A673 (cell line): Measurements from ENCODE around the gene RXFP4. TPM values are rescaled to one million over a fixed set of nuclear protein-coding genes. Genes with fewer than 3 reads are reported as not detected.

Experiments
- BruUV-seq: library from RNA; stranded (reverse); fragments of 400-500 nt; replicated peaks from 2 replicates; lab custom pipeline; 2021; lab: Mats Ljungman, UMichigan
- CTCF ChIA-PET: fragments of 300-600 bp; sonication (Branson Sonifier 250); formaldehyde crosslinking; loops from one replicate; lab custom pipeline; 2022; ENCODE audit warnings: antibody characterized with exemption; lab: Charles Lee
- POLR2A ChIA-PET: fragments of 300-600 bp; sonication (Branson Sonifier 250); formaldehyde crosslinking; loops from one replicate; lab custom pipeline; 2022; ENCODE audit warnings: antibody characterized with exemption; ENCODE audit not compliant: low non-redundant PET; lab: Charles Lee
- DNase-seq: peaks from one replicate; pipeline ENCODE4 v3.0.0-alpha.2; 2015; ENCODE audit warnings: low spot score
- H3K27ac ChIP-seq: fragments of 200-600 bp; sonication (generic); 2 replicates; pipeline ENCODE4 v1.5.1; 2016; ENCODE audit warnings: mixed run types, low read depth, mild to moderate bottlenecking, mixed read lengths, antibody characterized with exemption, low read length; ENCODE audit not compliant: poor library complexity, severe bottlenecking
- H3K27me3 ChIP-seq: fragments of 200-600 bp; sonication (generic); replicated peaks from 2 replicates; pipeline ENCODE4 v1.6.1; 2017; ENCODE audit warnings: mixed run types, low read depth, mild to moderate bottlenecking, mixed read lengths, antibody characterized with exemption, low read length; ENCODE audit not compliant: insufficient read depth, poor library complexity
- H3K36me3 ChIP-seq: fragments of 200-600 bp; sonication (generic); 2 replicates; pipeline ENCODE4 v1.6.1; 2016; ENCODE audit warnings: mixed run types, mild to moderate bottlenecking, mixed read lengths, antibody characterized with exemption, low read length; ENCODE audit not compliant: insufficient read depth, poor library complexity, severe bottlenecking
- H3K4me1 ChIP-seq: fragments of 200-600 bp; sonication (generic); 2 replicates; pipeline ENCODE4 v1.6.1; 2017; ENCODE audit warnings: mixed run types, mild to moderate bottlenecking, mixed read lengths, antibody characterized with exemption, low read length; ENCODE audit not compliant: insufficient read depth, poor library complexity, severe bottlenecking
- H3K4me3 ChIP-seq: fragments of 200-600 bp; sonication (generic); 2 replicates; pipeline ENCODE4 v1.5.1; 2016; ENCODE audit warnings: low read depth, mixed run types, mild to moderate bottlenecking, mixed read lengths, low read length; ENCODE audit not compliant: poor library complexity, severe bottlenecking
- H3K9me3 ChIP-seq: fragments of 200-600 bp; sonication (generic); 2 replicates; pipeline ENCODE4 v1.6.1; 2016; ENCODE audit warnings: mixed run types, low read depth, mild to moderate bottlenecking, mixed read lengths, antibody characterized with exemption, low read length; ENCODE audit not compliant: poor library complexity, severe bottlenecking
- CTCF ChIP-seq: fragments of 300-800, 200-600 bp; sonication (generic); conservative IDR thresholded peaks from 2 replicates; pipeline ENCODE4 v1.5.1; 2017; ENCODE audit warnings: low read depth, mild to moderate bottlenecking, antibody characterized with exemption, low read length, moderate library complexity, mixed read lengths
- EZH2 ChIP-seq: fragments of 200-600 bp; sonication (generic); IDR thresholded peaks from 2 replicates; pipeline ENCODE4 v1.6.1; 2017; ENCODE audit warnings: borderline replicate concordance, low read depth, mild to moderate bottlenecking, mixed read lengths, antibody characterized with exemption, low read length; ENCODE audit not compliant: poor library complexity, severe bottlenecking
- intact Hi-C: fragments of 100-400 bp; cut with micrococcal nuclease; formaldehyde crosslinking; loops from one replicate; pipeline ENCODE4 v1.10.0; 2022; ENCODE audit not compliant: unreplicated experiment
- total RNA-seq: library from RNA; stranded (reverse); gene quantifications from 2 replicates; pipeline ENCODE4 v1.2.3, GENCODE V29; 2021

Gene RXFP4
- total RNA-seq, 1 experiment from 2014 or later, result not detected

- TF ChIP-seq EZH2 (no peak), CTCF (no peak)
- DNase-seq, result no peak
- Histone ChIP-seq H3K9me3 (no peaks in the 10 kb centered on the region), H3K36me3 (peaks cover 58% of the 10 kb centered on the region), H3K27ac (no peak overlapping the region), H3K4me3 (no peak overlapping the region), H3K4me1 (no peaks in the 10 kb centered on the region), H3K27me3 (no peaks in the 10 kb centered on the region)
- POLR2A ChIA-PET, result no interaction called here
- intact Hi-C loops, result no loop called here
- BruUV-seq, result TSS peak; percentile 45
- CTCF ChIA-PET, result no interaction called here
Measured at GRCh38 chr1:155947292-155947691, 5.9 kb downstream of the RXFP4 start.

GRCh38 chr1:155947741-155948140 lies 6.3 kb downstream of the RXFP4 start:
- no peak overlapping the region for H3K4me3 ChIP-seq
- ChIA-PET CTCF (no interaction called here), POLR2A (no interaction called here)
- no peak overlapping the region for H3K27ac ChIP-seq
- TF ChIP-seq EZH2 (no peak), CTCF (no peak)
- no TSS peak for BruUV-seq
- H3K4me1 ChIP-seq, result no peaks in the 10 kb centered on the region
- H3K27me3 ChIP-seq, result no peaks in the 10 kb centered on the region
- no peak for DNase-seq
- intact Hi-C loops, result no loop called here
- peaks cover 62% of the 10 kb centered on the region for H3K36me3 ChIP-seq
- H3K9me3 ChIP-seq, result no peaks in the 10 kb centered on the region

- Histone ChIP-seq H3K4me1 (no peaks in the 10 kb centered on the region), H3K9me3 (no peaks in the 10 kb centered on the region), H3K4me3 (no peak overlapping the region), H3K27me3 (no peaks in the 10 kb centered on the region), H3K27ac (no peak overlapping the region), H3K36me3 (peaks cover 93% of the 10 kb centered on the region)
- no peak for DNase-seq
- intact Hi-C loops, result no loop called here
- ChIA-PET POLR2A (no interaction called here), CTCF (no interaction called here)
- TF ChIP-seq CTCF, result no peak
- TF ChIP-seq EZH2, result no peak
- no TSS peak for BruUV-seq
Measured at GRCh38 chr1:155950829-155951228, 9.4 kb downstream of the RXFP4 start.
